Muscle layer of duodenum (tissue), 2 donors: ENCODE results near the gene TNFRSF25.

ENCODE experiments used
- H3K27ac ChIP-seq: one replicate; pipeline ENCODE4 v1.7.0; 2013; ENCODE audit warnings: mild to moderate bottlenecking, low read length
- H3K27me3 ChIP-seq: one replicate; pipeline ENCODE4 v1.7.0; 2013; ENCODE audit warnings: low read depth, mild to moderate bottlenecking, control low read depth, low read length
- H3K36me3 ChIP-seq, 2 donors: one replicate each; pipeline ENCODE4 v1.7.0; 2013; ENCODE audit warnings: low read length in 2 of 2, control low read depth in 1 of 2, mild to moderate bottlenecking in 1 of 2; ENCODE audit not compliant: insufficient read depth in 2 of 2, control insufficient read depth in 1 of 2
- H3K4me1 ChIP-seq, 2 donors: one replicate each; pipeline ENCODE4 v1.7.0; 2013; ENCODE audit warnings: low read length in 2 of 2, mild to moderate bottlenecking in 2 of 2, control low read depth in 1 of 2, moderate library complexity in 1 of 2; ENCODE audit not compliant: insufficient read depth in 2 of 2, control insufficient read depth in 1 of 2
- H3K4me3 ChIP-seq, 2 donors: one replicate each; pipeline ENCODE4 v1.7.0; 2013; ENCODE audit warnings: low read length in 2 of 2, low read depth in 1 of 2, mild to moderate bottlenecking in 1 of 2
- H3K9me3 ChIP-seq, 2 donors: one replicate each; pipeline ENCODE4 v1.7.0; 2013; ENCODE audit warnings: low read length in 2 of 2, control low read depth in 1 of 2, mild to moderate bottlenecking in 1 of 2; ENCODE audit not compliant: control insufficient read depth in 1 of 2
- donor health status: healthy.

Gene TNFRSF25

GRCh38 chr1:6508154-6508815 lies 42.3 kb upstream of the TNFRSF25 start:
- Histone ChIP-seq H3K4me1 (no peaks in the 10 kb centered on the region), H3K9me3 (no peaks in the 10 kb centered on the region), H3K4me3 (no peak overlapping the region), H3K27ac (no peak overlapping the region), H3K36me3 (no peaks in the 10 kb centered on the region), H3K27me3 (no peaks in the 10 kb centered on the region)

GRCh38 chr1:6507461-6507911 lies 41.5 kb upstream of the TNFRSF25 start:
- no peaks in the 10 kb centered on the region for H3K9me3 ChIP-seq

GRCh38 chr1:6507037-6507428 lies 41.1 kb upstream of the TNFRSF25 start:
- Histone ChIP-seq H3K36me3 (no peaks in the 10 kb centered on the region), H3K9me3 (no peaks in the 10 kb centered on the region), H3K4me3 (no peak overlapping the region), H3K4me1 (peaks cover 0 to 6% of the 10 kb centered on the region in 2 donors), H3K27me3 (no peaks in the 10 kb centered on the region), H3K27ac (no peak overlapping the region)

More at GRCh38 chr1:6507461-6507911, 41.5 kb upstream of the TNFRSF25 start:
- Histone ChIP-seq H3K36me3 (no peaks in the 10 kb centered on the region), H3K27me3 (no peaks in the 10 kb centered on the region), H3K4me3 (no peak overlapping the region), H3K27ac (no peak overlapping the region), H3K4me1 (peaks cover 0 to 2% of the 10 kb centered on the region in 2 donors)

- no peaks in the 10 kb centered on the region for H3K27me3 ChIP-seq
- peaks cover 0 to 10% of the 10 kb centered on the region in 2 donors for H3K4me1 ChIP-seq
- H3K36me3 ChIP-seq = no peaks in the 10 kb centered on the region
- H3K4me3 ChIP-seq = no peak overlapping the region
- no peaks in the 10 kb centered on the region for H3K9me3 ChIP-seq
- H3K27ac ChIP-seq = no peak overlapping the region
Measured at GRCh38 chr1:6506210-6507036, 40.5 kb upstream of the TNFRSF25 start.

GRCh38 chr1:6505367-6506209 lies 39.6 kb upstream of the TNFRSF25 start:
- H3K27me3 ChIP-seq = no peaks in the 10 kb centered on the region
- H3K4me1 ChIP-seq = peaks cover 0 to 10% of the 10 kb centered on the region in 2 donors
- no peaks in the 10 kb centered on the region for H3K36me3 ChIP-seq
- no peak overlapping the region for H3K27ac ChIP-seq
- H3K9me3 ChIP-seq = no peaks in the 10 kb centered on the region
- H3K4me3 ChIP-seq = no peak overlapping the region

GRCh38 chr1:6504887-6505286 lies 38.9 kb upstream of the TNFRSF25 start:
- Histone ChIP-seq H3K36me3 (no peaks in the 10 kb centered on the region), H3K4me1 (peaks cover 0 to 10% of the 10 kb centered on the region in 2 donors), H3K9me3 (no peaks in the 10 kb centered on the region), H3K27me3 (no peaks in the 10 kb centered on the region), H3K27ac (no peak overlapping the region), H3K4me3 (no peak overlapping the region)

- H3K27me3 ChIP-seq = no peaks in the 10 kb centered on the region
- H3K4me3 ChIP-seq = no peak overlapping the region
- no peak overlapping the region for H3K27ac ChIP-seq
- peaks cover 0 to 10% of the 10 kb centered on the region in 2 donors for H3K4me1 ChIP-seq
- no peaks in the 10 kb centered on the region for H3K36me3 ChIP-seq
- no peaks in the 10 kb centered on the region for H3K9me3 ChIP-seq
Measured at GRCh38 chr1:6503884-6504602, 38.1 kb upstream of the TNFRSF25 start.

- Histone ChIP-seq H3K4me3 (no peak overlapping the region), H3K36me3 (no peaks in the 10 kb centered on the region), H3K27me3 (no peaks in the 10 kb centered on the region), H3K4me1 (peaks cover 0 to 18% of the 10 kb centered on the region in 2 donors), H3K27ac (no peak overlapping the region), H3K9me3 (no peaks in the 10 kb centered on the region)
Measured at GRCh38 chr1:6502000-6502891, 36.3 kb upstream of the TNFRSF25 start.

- Histone ChIP-seq H3K4me1 (peaks cover 0 to 23% of the 10 kb centered on the region in 2 donors), H3K27ac (no peak overlapping the region)
Measured at GRCh38 chr1:6501279-6501813, 35.4 kb upstream of the TNFRSF25 start.

More at GRCh38 chr1:6501279-6501813, 35.4 kb upstream of the TNFRSF25 start:
- H3K4me3 ChIP-seq = no peak overlapping the region
- H3K9me3 ChIP-seq = no peaks in the 10 kb centered on the region
- H3K36me3 ChIP-seq = no peaks in the 10 kb centered on the region
- H3K27me3 ChIP-seq = peaks cover under 1% of the 10 kb centered on the region
